Measurements from ENCODE around the gene THAP12. TPM values are rescaled to one million over a fixed set of nuclear protein-coding genes. Genes with fewer than 3 reads are reported as not detected.

The THAP12 gene
- total RNA-seq, 1 experiment from 2014 or later: 94.8 TPM

GRCh38 chr11:76380159-76380976, 564 bp downstream of the THAP12 start:
- DNase-seq (ENCODE audit: low spot score): peak; percentile 14

GRCh38 chr11:76379807-76380158, 1.1 kb downstream of the THAP12 start:
- DNase-seq (ENCODE audit: low spot score): no peak

DNA sequence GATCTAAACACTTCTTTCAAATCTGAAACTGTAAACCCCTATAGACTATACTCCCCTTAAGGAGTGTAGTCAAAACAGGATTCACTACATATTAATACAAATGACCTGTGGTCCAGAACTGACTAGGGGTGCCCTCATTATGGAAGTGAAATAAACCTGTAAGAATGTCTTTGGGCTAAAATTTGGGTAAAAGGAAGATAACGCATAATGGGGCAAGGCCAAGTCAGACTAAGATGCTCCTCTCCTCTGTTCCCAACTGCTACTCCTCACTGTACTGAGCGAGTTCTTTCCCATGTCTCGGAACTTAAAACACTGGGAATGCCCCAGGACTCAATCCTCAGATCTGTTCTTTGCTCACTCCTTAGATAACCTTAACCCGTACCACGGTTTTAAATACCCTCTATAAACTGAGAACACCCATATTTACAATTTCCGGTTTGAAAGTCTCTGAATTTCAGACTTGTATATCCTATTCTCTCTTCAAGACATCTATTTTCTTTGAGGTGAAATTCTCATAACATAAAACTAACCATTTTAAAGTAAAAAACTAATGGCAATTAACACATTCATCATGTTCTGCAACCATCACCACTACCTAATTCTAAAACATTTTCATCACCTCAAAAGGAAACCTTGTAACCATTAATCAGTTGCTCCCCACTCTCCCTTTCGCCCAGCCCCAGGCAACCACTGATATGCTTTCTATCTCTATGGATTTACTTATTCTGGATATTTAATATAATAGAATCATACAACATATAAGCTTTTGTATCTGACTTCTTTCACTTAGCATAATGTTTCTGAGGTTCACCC, 4.0 kb downstream of the THAP12 start:
- no peak for DNase-seq (ENCODE audit: low spot score)

- peak; percentile 71 for DNase-seq (ENCODE audit: low spot score)
These were observed 9.8 kb downstream of the THAP12 start for GRCh38 chr11:76371170-76371569.

DNA sequence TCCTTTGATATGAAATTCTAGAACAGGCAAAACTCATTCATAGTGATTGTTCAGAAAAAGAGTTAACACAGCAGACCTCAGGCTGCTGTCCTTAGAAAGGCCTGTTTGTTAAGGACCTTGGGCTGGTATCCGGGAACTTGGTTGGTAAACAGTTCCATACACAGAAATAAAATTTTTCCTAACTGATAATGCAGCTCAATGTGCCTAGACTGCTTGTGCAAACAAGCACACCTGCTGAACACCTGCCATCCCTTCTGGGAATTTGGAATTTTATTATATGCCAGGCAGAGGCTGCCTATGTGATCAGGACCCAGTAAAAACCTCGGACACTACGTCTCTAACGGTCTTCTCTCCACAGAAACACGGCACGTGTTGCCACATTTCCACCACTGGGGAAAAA, 11.5 kb downstream of the THAP12 start:
- DNase-seq (ENCODE audit: low spot score): no peak

- no peak for DNase-seq (ENCODE audit: low spot score)
These were observed 12.4 kb downstream of the THAP12 start for GRCh38 chr11:76368490-76368889.

GRCh38 chr11:76365038-76365679, 15.8 kb downstream of the THAP12 start:
- no peak for DNase-seq (ENCODE audit: low spot score)

DNA sequence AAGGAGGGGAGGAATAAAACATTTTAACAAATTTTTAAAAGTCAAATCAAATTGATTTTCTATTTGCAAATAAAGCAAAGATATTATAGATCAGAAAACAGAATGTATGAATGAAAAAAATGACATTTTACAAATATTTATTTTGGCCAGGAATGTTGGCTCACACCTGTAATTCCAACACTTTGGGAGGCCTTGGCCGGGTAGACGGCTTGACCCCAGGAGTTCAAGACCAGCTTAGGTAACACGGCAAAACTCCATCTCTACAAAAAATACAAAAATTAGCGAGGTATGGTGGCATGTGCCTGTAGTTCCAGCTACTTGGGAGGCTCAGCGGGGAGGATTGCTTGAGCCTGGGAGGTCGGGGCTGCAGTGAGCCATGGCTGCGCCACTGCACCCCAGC, 18.2 kb downstream of the THAP12 start:
- no peak for DNase-seq (ENCODE audit: low spot score)

DNA sequence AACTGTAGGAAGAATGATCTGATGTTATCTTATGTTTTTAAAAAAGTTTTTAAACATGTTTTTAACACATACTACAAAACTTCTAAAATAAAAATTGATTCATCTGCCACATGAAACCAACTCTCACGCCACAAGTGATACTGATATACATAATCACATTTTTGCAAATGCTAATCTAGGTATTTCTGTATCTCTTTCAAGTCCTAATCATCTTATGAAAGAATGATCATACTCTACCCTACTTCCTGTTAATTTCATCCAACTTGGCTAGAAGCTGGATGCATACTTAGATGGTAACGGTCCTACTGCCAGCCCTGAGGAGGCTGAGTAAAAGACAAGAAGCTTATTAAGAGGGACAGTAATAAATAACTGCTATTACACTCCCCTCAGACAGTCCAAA, 19.2 kb downstream of the THAP12 start:
- DNase-seq (ENCODE audit: low spot score): no peak

DNA sequence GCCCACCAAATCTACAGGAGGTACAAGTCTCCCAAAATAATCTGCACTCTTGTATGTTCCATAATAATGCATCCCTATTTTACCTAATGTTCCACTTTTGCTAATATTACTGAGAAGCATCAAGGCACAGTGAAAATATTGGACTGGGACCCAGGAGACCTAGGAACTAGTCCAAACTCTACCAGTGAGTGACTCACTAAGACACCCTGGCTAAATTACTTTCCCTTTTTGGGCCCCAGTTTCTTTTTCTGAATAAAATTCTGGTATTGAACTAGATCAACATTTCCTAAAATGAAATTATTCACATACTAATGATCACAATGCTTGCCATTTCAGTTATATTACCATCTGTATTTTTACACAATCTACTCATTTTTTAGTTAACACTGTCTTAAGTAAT, 19.6 kb downstream of the THAP12 start:
- DNase-seq (ENCODE audit: low spot score): no peak

DNA sequence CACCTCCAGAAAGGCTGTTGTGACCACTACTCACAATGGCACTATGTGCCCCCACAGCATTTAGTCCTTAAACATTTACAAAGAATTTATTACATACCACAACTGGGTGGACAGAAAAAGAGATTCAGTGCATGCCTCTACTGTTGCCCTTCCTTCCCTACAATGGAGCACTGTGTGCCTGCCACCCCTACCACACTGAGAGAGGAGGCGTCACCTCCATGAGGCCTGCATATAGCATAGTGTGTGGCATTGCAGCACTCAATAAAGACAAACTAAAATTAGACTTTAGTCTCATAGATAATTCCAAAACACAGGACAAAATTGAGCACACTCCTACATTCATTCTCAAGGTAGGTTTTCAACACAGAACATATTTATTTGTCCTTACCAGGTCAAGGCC, 25.8 kb downstream of the THAP12 start:
- no peak for DNase-seq (ENCODE audit: low spot score)

DNA sequence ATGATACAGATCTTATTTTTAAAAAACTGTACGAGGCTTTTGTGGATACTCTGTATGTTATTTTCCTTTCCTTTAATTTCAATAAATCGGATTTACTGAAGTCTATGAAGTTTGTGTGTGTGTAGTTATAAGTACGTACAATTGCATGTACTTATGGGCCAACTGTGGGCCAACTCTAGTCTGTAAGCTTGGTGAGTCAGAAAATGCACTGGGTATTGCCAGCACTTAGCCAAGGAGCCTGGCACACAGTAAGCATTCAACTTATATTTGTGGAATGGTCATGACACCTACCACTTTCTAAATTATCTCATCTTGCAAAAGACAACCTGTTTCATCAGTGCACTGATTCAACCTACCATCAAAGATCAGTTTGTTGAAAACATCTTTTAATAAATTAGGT, 32.6 kb downstream of the THAP12 start:
- DNase-seq (ENCODE audit: low spot score): no peak

DNA sequence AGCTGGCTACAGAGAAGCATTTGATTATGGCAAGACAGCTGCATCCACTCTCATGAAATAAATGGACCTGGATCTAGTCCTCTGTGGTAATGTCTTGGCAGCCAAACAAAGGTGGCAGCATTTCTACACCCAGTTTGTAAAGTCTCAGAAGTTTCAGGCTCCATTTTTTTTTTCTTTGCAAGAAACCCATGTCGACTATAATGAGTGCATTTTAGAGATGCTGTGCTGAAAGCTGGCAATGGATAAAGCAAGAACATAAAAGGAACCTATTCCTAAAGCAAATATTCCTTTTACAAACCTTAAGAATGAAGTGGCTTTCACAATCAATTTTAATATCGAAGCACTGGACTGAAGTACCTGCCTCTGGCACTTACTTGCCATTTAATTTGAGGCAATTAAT, 33.5 kb downstream of the THAP12 start:
- no peak for DNase-seq (ENCODE audit: low spot score)

GRCh38 chr11:76339221-76339620, 41.7 kb downstream of the THAP12 start:
- no peak for DNase-seq (ENCODE audit: low spot score)

GRCh38 chr11:76337923-76338322, 43.0 kb downstream of the THAP12 start:
- DNase-seq (ENCODE audit: low spot score): no peak

- DNase-seq (ENCODE audit: low spot score): no peak
These were observed 43.5 kb downstream of the THAP12 start for GRCh38 chr11:76337469-76337868.

DNA sequence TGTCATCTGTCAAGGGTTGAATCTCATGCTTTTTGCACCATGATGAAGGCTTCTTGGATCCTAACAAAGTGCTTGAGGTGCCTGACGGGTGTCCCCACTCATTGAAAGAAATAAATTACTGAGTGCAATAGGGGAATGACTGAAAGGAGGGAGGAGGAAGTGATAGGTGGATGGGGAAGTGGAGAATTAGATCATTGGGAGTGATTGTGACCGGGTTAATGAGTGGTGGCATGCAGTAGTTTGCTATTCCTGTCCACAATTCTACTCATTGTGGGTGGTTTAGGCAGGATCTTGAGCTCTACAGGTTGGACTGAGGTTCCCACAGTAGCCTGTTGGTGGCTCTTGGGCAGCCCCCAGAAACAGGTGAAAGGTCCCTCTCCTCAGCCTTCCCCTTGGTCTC, 44.3 kb downstream of the THAP12 start:
- no peak for DNase-seq (ENCODE audit: low spot score)

- no peak for DNase-seq (ENCODE audit: low spot score)
These were observed 45.1 kb downstream of the THAP12 start for GRCh38 chr11:76335842-76336241.

DNA sequence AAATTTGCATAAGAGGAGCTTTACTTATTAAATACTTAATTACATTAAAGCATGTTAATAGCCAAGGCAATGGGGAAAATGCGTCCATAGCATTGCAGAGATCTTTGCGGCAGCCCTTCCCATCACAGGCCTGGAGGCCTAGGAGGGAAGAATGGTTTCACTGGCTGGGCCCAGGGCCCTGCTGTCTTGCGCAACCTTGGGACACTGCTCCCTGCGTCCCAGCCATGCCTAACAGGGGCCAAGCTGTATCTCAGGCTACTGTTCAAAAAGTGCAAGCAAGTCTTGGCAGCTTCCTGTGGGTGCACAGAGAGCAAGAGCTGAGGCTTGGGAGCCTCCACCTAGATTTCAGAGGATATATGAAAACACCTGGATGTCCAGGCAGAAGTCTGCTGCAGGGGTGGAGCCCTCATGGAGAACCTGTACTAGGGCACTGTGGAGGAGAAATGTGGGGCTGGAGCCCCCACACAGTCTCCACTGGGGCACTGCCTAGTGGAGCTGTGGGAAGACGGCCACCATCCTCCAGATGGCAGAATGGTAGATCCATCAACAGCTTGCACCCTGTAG, 46.0 kb downstream of the THAP12 start:
- DNase-seq (ENCODE audit: low spot score): no peak

DNA sequence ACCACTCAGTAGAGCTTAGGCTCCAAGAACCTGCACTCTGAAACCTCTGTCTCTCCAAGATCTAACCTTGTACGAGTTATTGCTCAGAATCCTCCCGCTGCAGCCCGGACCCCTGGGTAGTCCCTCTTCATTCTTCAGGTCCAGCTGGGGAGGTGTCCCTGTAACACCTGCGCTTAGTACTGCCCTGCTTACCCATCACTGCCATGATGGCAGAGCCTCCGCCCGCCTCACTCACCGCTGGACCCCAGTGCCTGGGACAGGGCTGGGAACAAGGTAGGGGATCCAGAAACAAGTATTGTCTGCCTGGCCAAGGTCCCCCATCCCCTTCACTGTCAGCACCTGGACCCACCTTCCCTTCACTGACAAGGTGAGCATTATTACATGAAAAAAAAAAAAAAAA, 50.3 kb downstream of the THAP12 start:
- no peak for DNase-seq (ENCODE audit: low spot score)

DNA sequence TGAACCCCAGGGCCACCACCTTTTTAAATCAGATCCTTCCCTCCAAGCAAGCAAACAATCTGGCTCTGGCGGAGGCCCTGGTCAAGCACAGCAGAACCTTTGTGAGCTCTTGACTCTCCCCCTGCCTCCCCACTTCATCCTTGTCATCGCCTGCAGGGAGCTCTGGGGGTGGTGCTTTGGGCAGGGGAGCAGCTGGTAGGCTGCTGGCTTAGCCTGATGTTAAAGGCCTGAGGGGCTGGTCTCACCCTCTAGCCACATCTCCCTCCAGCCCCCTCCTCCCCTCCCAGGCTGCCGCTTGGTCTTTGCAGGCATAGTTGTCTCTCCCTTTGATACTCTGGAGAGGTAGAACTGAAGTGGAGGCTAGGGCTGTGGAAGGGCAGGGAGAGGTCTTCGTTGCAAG, 50.9 kb downstream of the THAP12 start:
- DNase-seq (ENCODE audit: low spot score): no peak

- DNase-seq (ENCODE audit: low spot score): peak; percentile 30
These were observed 51.8 kb downstream of the THAP12 start for GRCh38 chr11:76329084-76329648.

Measured in A172 (cell line).